Measurements from ENCODE around the gene SLC44A3. TPM values are rescaled to one million over a fixed set of nuclear protein-coding genes. Genes with fewer than 3 reads are reported as not detected.

The SLC44A3 gene
- total RNA-seq, 4 donors from 2014 or later = 20.6 to 60.5 (median 41.8) TPM

GRCh38 chr1:94796266-94796665, 23.9 kb upstream of the SLC44A3 start:
- Histone ChIP-seq H3K4me3 (no peak overlapping the region), H3K9me3 (no peaks in the 10 kb centered on the region), H3K27me3 (no peaks in the 10 kb centered on the region), H3K27ac (no peak overlapping the region), H3K4me1 (peaks cover under 1 to 27% (median 14%) of the 10 kb centered on the region in 4 donors), H3K36me3 (no peaks in the 10 kb centered on the region)
- in situ Hi-C loops (cut with MboI; ENCODE audit: low pct_ligation_motif_present in 1 of 4, low pct_unique_long_range_greater_than_20kb in 1 of 4, low sequenced_read_pairs in 3 of 4) = loop anchor here in 1 of 4 donors (25.0 kb wide), 1 partner anchor 734 kb away; no protein-coding TSS in a partner anchor
- intact Hi-C loops (cut with DNase I; ENCODE audit: low total_unique reads) = no loop called here
- no peak for DNase-seq
- TF ChIP-seq POLR2A (IDR thresholded peaks at IDR 0.05) (no peak), POLR2AphosphoS5 (IDR thresholded peaks at IDR 0.05) (no peak), CTCF (IDR thresholded peaks at IDR 0.05) (no peak), EP300 (IDR thresholded peaks at IDR 0.05; ENCODE audit: low read depth) (no peak)
- WGBS, 2 donors (ENCODE audit: low coverage in 1 of 2) = 80 to 98% methylated on average over 1 to 2 of the region's 2 CpGs

- H3K27ac ChIP-seq = no peak overlapping the region
- TF ChIP-seq EP300 (IDR thresholded peaks at IDR 0.05; ENCODE audit: low read depth) (no peak), POLR2A (IDR thresholded peaks at IDR 0.05) (no peak), CTCF (IDR thresholded peaks at IDR 0.05) (no peak), POLR2AphosphoS5 (IDR thresholded peaks at IDR 0.05) (no peak)
- H3K36me3 ChIP-seq = no peaks in the 10 kb centered on the region
- DNase-seq = no peak
- intact Hi-C loops (cut with DNase I; ENCODE audit: low total_unique reads) = no loop called here
- H3K9me3 ChIP-seq = no peaks in the 10 kb centered on the region
- H3K27me3 ChIP-seq = no peaks in the 10 kb centered on the region
- H3K4me1 ChIP-seq = peaks cover 11 to 33% (median 17%) of the 10 kb centered on the region in 4 donors
- H3K4me3 ChIP-seq = no peak overlapping the region
- 20 to 67% methylated on average over 1 of the region's 1 CpG for WGBS, 2 donors (ENCODE audit: low coverage in 1 of 2)
- in situ Hi-C loops (cut with MboI; ENCODE audit: low pct_ligation_motif_present in 1 of 4, low pct_unique_long_range_greater_than_20kb in 1 of 4, low sequenced_read_pairs in 3 of 4) = loop anchor here in 1 of 4 donors (25.0 kb wide), 1 partner anchor 735 kb away; no protein-coding TSS in a partner anchor
Observed at GRCh38 chr1:94797291-94797690, 22.9 kb upstream of the SLC44A3 start.

- TF ChIP-seq CTCF (IDR thresholded peaks at IDR 0.05) = no peak
- WGBS, 2 donors (ENCODE audit: low coverage in 1 of 2) = 79 to 83% methylated on average over 3 of the region's 3 CpGs
- H3K27ac ChIP-seq = no peak overlapping the region
- peaks cover 17 to 33% (median 19%) of the 10 kb centered on the region in 4 donors for H3K4me1 ChIP-seq
- in situ Hi-C loops (cut with MboI; ENCODE audit: low pct_ligation_motif_present in 1 of 4, low pct_unique_long_range_greater_than_20kb in 1 of 4, low sequenced_read_pairs in 3 of 4) = loop anchor here in 1 of 4 donors (25.0 kb wide), 1 partner anchor 736 kb away; no protein-coding TSS in a partner anchor
- no peak for DNase-seq
- H3K4me3 ChIP-seq = no peak overlapping the region
- H3K36me3 ChIP-seq = no peaks in the 10 kb centered on the region
- no peaks in the 10 kb centered on the region for H3K27me3 ChIP-seq
- no peaks in the 10 kb centered on the region for H3K9me3 ChIP-seq
- intact Hi-C loops (cut with DNase I; ENCODE audit: low total_unique reads) = no loop called here
Observed at GRCh38 chr1:94798054-94798453, 22.1 kb upstream of the SLC44A3 start.

- intact Hi-C loops (cut with DNase I; ENCODE audit: low total_unique reads) = no loop called here
Observed at GRCh38 chr1:94798462-94798861, 21.7 kb upstream of the SLC44A3 start.

More at GRCh38 chr1:94798462-94798861, 21.7 kb upstream of the SLC44A3 start:
- 78 to 92% methylated on average over 2 of the region's 2 CpGs for WGBS, 2 donors (ENCODE audit: low coverage in 1 of 2)
- in situ Hi-C loops (cut with MboI; ENCODE audit: low pct_ligation_motif_present in 1 of 4, low pct_unique_long_range_greater_than_20kb in 1 of 4, low sequenced_read_pairs in 3 of 4) = loop anchor here in 1 of 4 donors (25.0 kb wide), 1 partner anchor 736 kb away; no protein-coding TSS in a partner anchor
- Histone ChIP-seq H3K27ac (no peak overlapping the region), H3K4me3 (no peak overlapping the region), H3K9me3 (no peaks in the 10 kb centered on the region), H3K36me3 (no peaks in the 10 kb centered on the region), H3K27me3 (no peaks in the 10 kb centered on the region), H3K4me1 (peaks cover 19 to 33% (median 23%) of the 10 kb centered on the region in 4 donors)
- no peak for TF ChIP-seq CTCF (IDR thresholded peaks at IDR 0.05)
- no peak for TF ChIP-seq POLR2A (IDR thresholded peaks at IDR 0.05)
- TF ChIP-seq EP300 (IDR thresholded peaks at IDR 0.05; ENCODE audit: low read depth) = no peak
- TF ChIP-seq POLR2AphosphoS5 (IDR thresholded peaks at IDR 0.05) = no peak
- DNase-seq = no peak

Data from transverse colon (tissue), 4 donors.